Measurements from ENCODE around the gene AFP. TPM values are rescaled to one million over a fixed set of nuclear protein-coding genes. Genes with fewer than 3 reads are reported as not detected.

Gene AFP
- total and polyA plus RNA-seq, 9 of the 15 experiments (the other 6 are each of a cell fraction or from before 2014, with no cell fraction given) = 0.47 to 6.2 (median 3.0) TPM

DNA sequence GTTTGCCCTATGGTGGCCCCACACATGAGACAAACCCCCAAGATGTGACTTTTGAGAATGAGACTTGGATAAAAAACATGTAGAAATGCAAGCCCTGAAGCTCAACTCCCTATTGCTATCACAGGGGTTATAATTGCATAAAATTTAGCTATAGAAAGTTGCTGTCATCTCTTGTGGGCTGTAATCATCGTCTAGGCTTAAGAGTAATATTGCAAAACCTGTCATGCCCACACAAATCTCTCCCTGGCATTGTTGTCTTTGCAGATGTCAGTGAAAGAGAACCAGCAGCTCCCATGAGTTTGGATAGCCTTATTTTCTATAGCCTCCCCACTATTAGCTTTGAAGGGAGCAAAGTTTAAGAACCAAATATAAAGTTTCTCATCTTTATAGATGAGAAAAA is 17.3 kb upstream of the AFP start (continued):
- TF ChIP-seq ZFX (CRISPR knock-in tag; IDR thresholded peaks at IDR 0.05) (no peak), FIP1L1 (IDR thresholded peaks at IDR 0.05; ENCODE audit: low read depth, low read length, poor library complexity, severe bottlenecking) (no peak), ZNF609 (CRISPR knock-in tag; IDR thresholded peaks at IDR 0.05; ENCODE audit: borderline replicate concordance) (no peak)

- H2AFZ ChIP-seq (ENCODE audit: low read depth, low read length) = no peak overlapping the region
- FAIRE-seq (no peak), ATAC-seq (no peak), DNase-seq (ENCODE audit: extremely low read depth in 1 of 4, low spot score in 3 of 4) (peak in 1 of 4 experiments; percentile 26)
- H3K4me2 ChIP-seq (ENCODE audit: insufficient read depth, low read length) = no peak overlapping the region
- 8% methylated on average over 7 of the region's 7 CpGs for WGBS (ENCODE audit: insufficient coverage, low coverage, missing lambda C conversion rate)
- H4K20me1 ChIP-seq (replicated peaks; ENCODE audit: control insufficient read depth, insufficient read depth, low read length) = no peaks in the 10 kb centered on the region
- H3K4me3 ChIP-seq = no peak overlapping the region
- ChIA-PET POLR2A (interaction anchor here (1.1 kb wide), 1 partner anchor 9 kb away, joined by 3 read pairs; no protein-coding TSS in a partner anchor), CTCF (ENCODE audit: low intra/inter-chr PET ratio) (no interaction called here)
- H3K79me2 ChIP-seq (ENCODE audit: control insufficient read depth, insufficient read depth, low read length) = no peaks in the 10 kb centered on the region
- H3K27me3 ChIP-seq (ENCODE audit: control insufficient read depth in 2 of 2, insufficient read depth in 2 of 2, low read length in 2 of 2) = no peaks in the 10 kb centered on the region
- H3K36me3 ChIP-seq (ENCODE audit: control insufficient read depth, insufficient read depth, low read length) = no peaks in the 10 kb centered on the region
- no peaks in the 10 kb centered on the region for H3K9me1 ChIP-seq (ENCODE audit: control insufficient read depth, insufficient read depth, low read length)
- H3K9ac ChIP-seq (ENCODE audit: insufficient read depth in 1 of 2, low read depth in 2 of 2, low read length in 2 of 2) = no peak overlapping the region
- no TSS peak for BruUV-seq (replicated peaks)
- no peaks in the 10 kb centered on the region for H3K4me1 ChIP-seq (replicated peaks in 1 of 2; ENCODE audit: control insufficient read depth in 2 of 2, insufficient read depth in 2 of 2, low read length in 2 of 2)
- no peak overlapping the region for H3K27ac ChIP-seq (ENCODE audit: extremely low read depth, low read depth, low read length)
- in situ Hi-C loops (cut with MboI) (no loop called here), intact Hi-C loops (cut with micrococcal nuclease) (no loop called here)
- H3K9me3 ChIP-seq (replicated peaks; ENCODE audit: control insufficient read depth, insufficient read depth, low read depth, low read length) = no peaks in the 10 kb centered on the region
- TF ChIP-seq ZNF740 (CRISPR knock-in tag; IDR thresholded peaks at IDR 0.05) (no peak), ZNF740 (tag; IDR thresholded peaks at IDR 0.05) (no peak), USF1 (CRISPR knock-in tag; IDR thresholded peaks at IDR 0.05) (no peak)
- TF ChIP-seq, protein P1, sequence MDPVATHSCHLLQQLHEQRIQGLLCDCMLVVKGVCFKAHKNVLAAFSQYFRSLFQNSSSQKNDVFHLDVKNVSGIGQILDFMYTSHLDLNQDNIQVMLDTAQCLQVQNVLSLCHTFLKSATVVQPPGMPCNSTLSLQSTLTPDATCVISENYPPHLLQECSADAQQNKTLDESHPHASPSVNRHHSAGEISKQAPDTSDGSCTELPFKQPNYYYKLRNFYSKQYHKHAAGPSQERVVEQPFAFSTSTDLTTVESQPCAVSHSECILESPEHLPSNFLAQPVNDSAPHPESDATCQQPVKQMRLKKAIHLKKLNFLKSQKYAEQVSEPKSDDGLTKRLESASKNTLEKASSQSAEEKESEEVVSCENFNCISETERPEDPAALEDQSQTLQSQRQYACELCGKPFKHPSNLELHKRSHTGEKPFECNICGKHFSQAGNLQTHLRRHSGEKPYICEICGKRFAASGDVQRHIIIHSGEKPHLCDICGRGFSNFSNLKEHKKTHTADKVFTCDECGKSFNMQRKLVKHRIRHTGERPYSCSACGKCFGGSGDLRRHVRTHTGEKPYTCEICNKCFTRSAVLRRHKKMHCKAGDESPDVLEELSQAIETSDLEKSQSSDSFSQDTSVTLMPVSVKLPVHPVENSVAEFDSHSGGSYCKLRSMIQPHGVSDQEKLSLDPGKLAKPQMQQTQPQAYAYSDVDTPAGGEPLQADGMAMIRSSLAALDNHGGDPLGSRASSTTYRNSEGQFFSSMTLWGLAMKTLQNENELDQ (CRISPR knock-in tag; IDR thresholded peaks at IDR 0.05; ENCODE audit: borderline replicate concordance) = no peak
Observed at GRCh38 chr4:73419106-73420038, 16.6 kb upstream of the AFP start.
